GM18507 (cell line): Measurements from ENCODE around the gene CTNNA2.

ENCODE experiments used
- DNase-seq: peaks from one replicate; pipeline ENCODE4 v3.0.0; 2011; ENCODE audit warnings: low read depth; ENCODE audit not compliant: insufficient read length; ENCODE audit errors: extremely low spot score
- FAIRE-seq: peaks from 2 replicates; lab custom pipeline; 2011; peaks lifted over from hg19 to GRCh38; lab: Jason Lieb, UNC

The CTNNA2 gene

GRCh38 chr2:79901161-79901560 lies 388.3 kb downstream of the CTNNA2 start:
- DNase-seq (no peak), FAIRE-seq (no peak)

- FAIRE-seq (no peak), DNase-seq (no peak)
These were observed 390.6 kb downstream of the CTNNA2 start for GRCh38 chr2:79903222-79904000.

- DNase-seq, result no peak
- FAIRE-seq, result no peak
These were observed 393.5 kb downstream of the CTNNA2 start for GRCh38 chr2:79906139-79906890.

- DNase-seq, result no peak
- no peak for FAIRE-seq
These were observed 396.7 kb downstream of the CTNNA2 start for GRCh38 chr2:79909521-79909920.

- no peak for FAIRE-seq
These were observed 397.8 kb downstream of the CTNNA2 start for GRCh38 chr2:79910643-79911042.

GRCh38 chr2:79915455-79915854 lies 402.6 kb downstream of the CTNNA2 start:
- DNase-seq (no peak), FAIRE-seq (no peak)

More at GRCh38 chr2:79910643-79911042, 397.8 kb downstream of the CTNNA2 start:
- DNase-seq, result no peak

GRCh38 chr2:79916285-79916684 lies 403.4 kb downstream of the CTNNA2 start:
- DNase-seq (no peak), FAIRE-seq (no peak)

GRCh38 chr2:79920512-79921076 lies 407.7 kb downstream of the CTNNA2 start:
- no peak for DNase-seq
- no peak for FAIRE-seq

- FAIRE-seq, result no peak
- no peak for DNase-seq
These were observed 416.8 kb downstream of the CTNNA2 start for GRCh38 chr2:79929624-79930023.

GRCh38 chr2:79935046-79935732 lies 422.3 kb downstream of the CTNNA2 start:
- FAIRE-seq, result no peak
- DNase-seq, result no peak

GRCh38 chr2:79935771-79936657 lies 423.2 kb downstream of the CTNNA2 start:
- FAIRE-seq (no peak), DNase-seq (no peak)

- DNase-seq (no peak), FAIRE-seq (no peak)
These were observed 423.9 kb downstream of the CTNNA2 start for GRCh38 chr2:79936715-79937114.

GRCh38 chr2:79938648-79939047 lies 425.8 kb downstream of the CTNNA2 start:
- FAIRE-seq (no peak), DNase-seq (no peak)

GRCh38 chr2:79940364-79940763 lies 427.5 kb downstream of the CTNNA2 start:
- FAIRE-seq (no peak), DNase-seq (no peak)

- FAIRE-seq, result no peak
- DNase-seq, result no peak
These were observed 428.3 kb downstream of the CTNNA2 start for GRCh38 chr2:79941179-79941578.

- FAIRE-seq (no peak), DNase-seq (no peak)
These were observed 431.4 kb downstream of the CTNNA2 start for GRCh38 chr2:79944205-79944604.

- no peak for FAIRE-seq
- no peak for DNase-seq
These were observed 433.0 kb downstream of the CTNNA2 start for GRCh38 chr2:79945653-79946445.

GRCh38 chr2:79947751-79948150 lies 434.9 kb downstream of the CTNNA2 start:
- no peak for DNase-seq
- no peak for FAIRE-seq
